GM12891 (cell line): ENCODE results near the gene CCDC142.

Experiments used
- POLR2A ChIP-seq: IDR thresholded peaks from 2 replicates; pipeline ENCODE4 v1.6.1; 2011; ENCODE audit warnings: low read depth, low read length, control low read depth
- POLR2AphosphoS5 ChIP-seq: IDR thresholded peaks from 2 replicates; pipeline ENCODE4 v1.6.1; 2011; ENCODE audit warnings: low read depth, low read length, control low read depth
- POU2F2 ChIP-seq: IDR thresholded peaks from 2 replicates; pipeline ENCODE4 v1.6.1; 2011; ENCODE audit warnings: low read depth, mild to moderate bottlenecking, control low read depth, low read length, moderate library complexity
- SPI1 ChIP-seq: IDR thresholded peaks from 2 replicates; pipeline ENCODE4 v1.6.1; 2011; ENCODE audit warnings: low read depth, low read length, control low read depth
- TAF1 ChIP-seq: IDR thresholded peaks from 2 replicates; pipeline ENCODE4 v1.6.1; 2011; ENCODE audit warnings: low read depth, low read length, control low read depth

DNA sequence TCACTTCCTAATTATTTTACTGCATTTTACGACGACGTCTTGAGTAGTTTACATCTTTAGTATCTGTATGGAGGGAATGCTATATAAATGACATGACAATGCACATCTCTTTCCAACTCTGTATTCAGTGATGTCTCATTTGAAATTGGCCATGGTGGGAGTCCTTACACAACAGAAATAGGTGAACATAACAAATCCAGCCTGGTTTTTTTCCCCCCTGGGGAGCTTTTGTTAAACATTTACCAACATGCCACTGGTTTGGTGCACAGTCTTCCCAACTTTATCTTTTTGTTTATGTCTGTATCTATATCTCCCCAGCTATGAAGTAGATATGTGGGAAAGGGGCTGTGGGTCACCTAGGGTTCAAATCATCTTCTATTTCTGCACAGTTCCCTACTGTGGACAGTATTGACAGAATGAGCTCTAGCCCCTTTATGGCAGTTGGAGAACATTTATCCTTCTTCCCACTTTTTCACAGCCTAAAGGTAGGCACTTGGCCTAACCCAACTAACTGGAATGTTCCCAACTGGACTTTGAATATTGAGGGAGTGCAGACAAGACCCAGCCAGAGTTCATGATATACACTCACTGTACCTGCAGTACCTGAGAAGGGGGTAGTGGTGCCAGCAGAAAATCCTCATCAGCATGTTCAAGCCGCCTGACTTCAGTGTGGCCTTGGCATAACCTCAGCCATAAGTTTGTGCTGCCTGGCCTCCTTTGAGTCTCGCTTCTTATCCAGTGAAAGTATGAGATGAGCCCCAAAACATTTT, 35.4 kb downstream of the CCDC142 start:
- TF ChIP-seq POLR2A (no peak), POLR2AphosphoS5 (no peak), POU2F2 (no peak), TAF1 (no peak), SPI1 (no peak)
